PC-3 (cell line): Measurements from ENCODE around the gene RETREG1. TPM values are rescaled to one million over a fixed set of nuclear protein-coding genes. Genes with fewer than 3 reads are reported as not detected.
"Not testable (repeated sequence)": the region's sequence is repeated elsewhere in the genome, so short reads cannot be mapped to it uniquely, and the experiment has no call there.

Experiments used
- ATAC-seq: fragments of 200-7000 bp; cut with Tn5 transposase; 2 replicates; pipeline ENCODE4 v1.9.1; 2020; ENCODE audit warnings: mild to moderate bottlenecking, moderate library complexity
- BruUV-seq: library from RNA; stranded (reverse); fragments of 400-500 nt; replicated peaks from 2 replicates; lab custom pipeline; 2021; lab: Mats Ljungman, UMichigan
- CTCF ChIA-PET: fragments of 300-600 bp; sonication (Branson Sonifier 250); formaldehyde crosslinking; loops from one replicate; lab custom pipeline; 2022; ENCODE audit warnings: antibody characterized with exemption; lab: Charles Lee
- POLR2A ChIA-PET: fragments of 300-600 bp; sonication (Branson Sonifier 250); formaldehyde crosslinking; loops from one replicate; lab custom pipeline; 2022; ENCODE audit warnings: antibody characterized with exemption; ENCODE audit not compliant: unreplicated experiment; lab: Charles Lee
- DNase-seq: peaks from one replicate; pipeline ENCODE4 v3.0.0-alpha.2; 2015
- H2AFZ ChIP-seq: fragments of 300-600 bp; sonication (generic); 2 replicates; pipeline ENCODE4 v1.6.0; 2016; ENCODE audit warnings: antibody characterized with exemption, low read length
- H3F3A ChIP-seq: fragments of 300-600 bp; sonication (generic); one replicate; pipeline ENCODE4 v1.6.0; 2017; ENCODE audit warnings: antibody characterized with exemption, low read length, control low read depth, mild to moderate bottlenecking; ENCODE audit not compliant: unreplicated experiment
- H3K27ac ChIP-seq: fragments of 300-600 bp; sonication (generic); 2 replicates; pipeline ENCODE4 v1.5.1; 2016; ENCODE audit warnings: mild to moderate bottlenecking, low read length
- H3K27me3 ChIP-seq: fragments of 300-600 bp; sonication (generic); 2 replicates; pipeline ENCODE4 v1.6.1; 2016; ENCODE audit warnings: low read length, mixed read lengths
- H3K36me3 ChIP-seq: fragments of 300-600 bp; sonication (generic); 2 replicates; pipeline ENCODE4 v1.6.1; 2016; ENCODE audit warnings: low read depth, mixed run types, low read length, mixed read lengths
- H3K4me1 ChIP-seq: fragments of 300-600 bp; sonication (generic); 2 replicates; pipeline ENCODE4 v1.5.1; 2016; ENCODE audit warnings: low read length; ENCODE audit not compliant: insufficient read depth
- H3K4me2 ChIP-seq: fragments of 300-600 bp; sonication (generic); 2 replicates; pipeline ENCODE4 v1.6.0; 2016; ENCODE audit warnings: low read length
- H3K4me3 ChIP-seq: fragments of 300-600 bp; sonication (generic); 2 replicates; pipeline ENCODE4 v1.5.1; 2016; ENCODE audit warnings: mild to moderate bottlenecking, low read length, mixed read lengths
- H3K79me2 ChIP-seq: fragments of 300-600 bp; sonication (generic); 2 replicates; pipeline ENCODE4 v1.6.1; 2017; ENCODE audit warnings: low read length, mixed read lengths
- H3K9ac ChIP-seq: fragments of 300-600 bp; sonication (generic); 2 replicates; pipeline ENCODE4 v1.6.0; 2016; ENCODE audit warnings: mild to moderate bottlenecking, low read length
- H3K9me2 ChIP-seq: fragments of 300-600 bp; sonication (generic); replicated peaks from 2 replicates; pipeline ENCODE4 v1.6.1; 2016; ENCODE audit warnings: mixed run types, low read length, mixed read lengths
- H3K9me3 ChIP-seq: fragments of 300-600 bp; sonication (generic); 2 replicates; pipeline ENCODE4 v1.6.1; 2016; ENCODE audit warnings: low read length, mixed read lengths
- H4K20me1 ChIP-seq: fragments of 300-600 bp; sonication (generic); 2 replicates; pipeline ENCODE4 v1.6.1; 2016; ENCODE audit warnings: low read length, mixed read lengths
- EZH2 ChIP-seq: fragments of 300-600 bp; sonication (generic); IDR thresholded peaks from one replicate; pipeline ENCODE4 v1.6.1; 2017; ENCODE audit warnings: antibody characterized with exemption, mild to moderate bottlenecking, low read length; ENCODE audit not compliant: unreplicated experiment
- EZH2phosphoT487 ChIP-seq: fragments of 300-600 bp; sonication (generic); IDR thresholded peaks from 2 replicates; pipeline ENCODE4 v1.6.1; 2018; ENCODE audit warnings: mild to moderate bottlenecking, antibody characterized with exemption, low read length, borderline replicate concordance
- intact Hi-C: fragments of 100-400 bp; cut with micrococcal nuclease; formaldehyde crosslinking; loops from 2 replicates; pipeline ENCODE4 v1.9.0; 2023
- total RNA-seq: library from RNA; depleted of rRNA; stranded (reverse); fragments of >200 nt; gene quantifications from 2 replicates; pipeline ENCODE4 v1.2.3, GENCODE V29; 2014
- TF ChIP-seq, protein P1 (sequence below): fragments of 300-600 bp; sonication (generic); conservative IDR thresholded peaks from 2 replicates; pipeline ENCODE4 v1.5.1; 2017; ENCODE audit warnings: antibody characterized with exemption, low read depth, mild to moderate bottlenecking, low read length

RETREG1 gene
- total RNA-seq, 1 experiment from 2014 or later = 1.7 TPM

DNA sequence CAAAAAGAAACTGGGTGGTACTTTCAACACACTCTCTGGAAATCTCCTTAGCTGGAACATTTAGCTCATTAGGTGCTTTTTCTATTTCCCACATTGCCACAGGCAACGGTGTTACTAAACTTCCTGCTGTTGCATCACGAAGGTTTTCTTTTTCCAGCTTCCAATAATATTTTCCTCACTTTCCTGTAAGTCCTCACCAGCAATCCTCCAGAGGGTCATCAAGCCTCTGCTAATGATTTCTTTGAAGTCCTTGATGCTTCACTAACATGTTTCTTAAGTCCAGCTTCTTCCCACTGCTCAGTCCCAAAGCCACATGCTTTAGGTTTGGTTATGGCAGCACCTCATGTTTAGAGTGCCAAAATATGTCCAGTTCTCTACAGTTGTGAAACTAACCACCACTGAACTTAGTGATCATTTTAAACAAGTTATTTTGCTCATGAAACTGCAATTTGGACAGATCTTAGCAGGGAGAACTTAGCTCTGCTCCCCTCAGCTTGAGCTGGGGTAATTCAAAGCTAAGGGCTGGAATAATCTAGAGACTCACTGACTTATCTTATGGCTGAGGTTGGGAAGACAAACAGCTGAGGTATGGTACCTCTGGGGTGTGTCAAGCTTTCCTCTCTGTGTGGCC, 39.9 kb upstream of the RETREG1 start:
- Histone ChIP-seq H3K36me3 (no peaks in the 10 kb centered on the region), H3K4me3 (no peak overlapping the region), H3K9me3 (no peaks in the 10 kb centered on the region), H3K9me2 (no peaks in the 10 kb centered on the region), H3K4me1 (no peaks in the 10 kb centered on the region), H3K79me2 (no peaks in the 10 kb centered on the region), H3K27me3 (no peaks in the 10 kb centered on the region), H3F3A (no peaks in the 10 kb centered on the region), H2AFZ (no peak overlapping the region), H3K27ac (no peak overlapping the region), H3K4me2 (no peak overlapping the region), H3K9ac (no peak overlapping the region), H4K20me1 (no peaks in the 10 kb centered on the region)
- TF ChIP-seq, protein P1, sequence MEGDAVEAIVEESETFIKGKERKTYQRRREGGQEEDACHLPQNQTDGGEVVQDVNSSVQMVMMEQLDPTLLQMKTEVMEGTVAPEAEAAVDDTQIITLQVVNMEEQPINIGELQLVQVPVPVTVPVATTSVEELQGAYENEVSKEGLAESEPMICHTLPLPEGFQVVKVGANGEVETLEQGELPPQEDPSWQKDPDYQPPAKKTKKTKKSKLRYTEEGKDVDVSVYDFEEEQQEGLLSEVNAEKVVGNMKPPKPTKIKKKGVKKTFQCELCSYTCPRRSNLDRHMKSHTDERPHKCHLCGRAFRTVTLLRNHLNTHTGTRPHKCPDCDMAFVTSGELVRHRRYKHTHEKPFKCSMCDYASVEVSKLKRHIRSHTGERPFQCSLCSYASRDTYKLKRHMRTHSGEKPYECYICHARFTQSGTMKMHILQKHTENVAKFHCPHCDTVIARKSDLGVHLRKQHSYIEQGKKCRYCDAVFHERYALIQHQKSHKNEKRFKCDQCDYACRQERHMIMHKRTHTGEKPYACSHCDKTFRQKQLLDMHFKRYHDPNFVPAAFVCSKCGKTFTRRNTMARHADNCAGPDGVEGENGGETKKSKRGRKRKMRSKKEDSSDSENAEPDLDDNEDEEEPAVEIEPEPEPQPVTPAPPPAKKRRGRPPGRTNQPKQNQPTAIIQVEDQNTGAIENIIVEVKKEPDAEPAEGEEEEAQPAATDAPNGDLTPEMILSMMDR = no peak
- TF ChIP-seq EZH2phosphoT487 (no peak), EZH2 (no peak)
- ATAC-seq (no peak), DNase-seq (no peak)
- CTCF ChIA-PET = no interaction called here
- BruUV-seq = no TSS peak
- POLR2A ChIA-PET = no interaction called here
- intact Hi-C loops = no loop called here

DNA sequence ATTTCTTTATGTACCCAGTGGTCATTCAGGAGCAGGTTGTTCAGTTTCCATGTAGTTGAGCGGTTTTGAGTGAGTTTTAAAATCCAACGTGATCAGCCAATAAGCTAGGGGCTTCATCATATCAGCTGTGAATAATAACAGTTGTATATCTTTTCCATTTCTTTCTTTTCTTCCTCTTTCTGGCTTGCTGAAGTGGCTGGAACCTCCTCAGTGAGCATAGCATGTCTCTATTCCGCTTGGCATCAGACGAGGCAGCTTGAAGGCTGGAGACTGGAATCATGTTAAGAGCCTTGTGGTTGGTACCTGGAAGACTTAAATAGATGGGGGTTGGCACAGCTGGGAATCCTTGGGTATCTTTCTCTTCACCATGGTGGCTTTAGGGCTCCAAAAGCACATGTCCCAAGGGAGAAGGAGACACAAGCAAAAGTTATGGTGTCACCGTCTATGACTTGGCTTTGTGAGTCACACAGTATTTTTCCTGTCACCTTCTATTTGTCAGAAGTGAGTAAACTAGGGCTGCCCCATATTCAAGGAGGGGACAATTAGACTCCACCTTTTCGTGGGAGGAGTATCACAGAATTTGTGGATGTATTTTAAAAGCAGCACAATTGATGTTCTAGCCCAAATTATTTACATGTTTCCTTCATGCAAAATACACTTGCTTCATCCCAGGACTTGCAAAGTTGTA, 38.0 kb upstream of the RETREG1 start:
- no peak overlapping the region for H2AFZ ChIP-seq
- no TSS peak for BruUV-seq
- H3F3A ChIP-seq = no peaks in the 10 kb centered on the region
- intact Hi-C loops = no loop called here
- no peak overlapping the region for H3K27ac ChIP-seq
- ChIA-PET POLR2A (no interaction called here), CTCF (no interaction called here)
- H3K36me3 ChIP-seq = no peaks in the 10 kb centered on the region
- H3K79me2 ChIP-seq = no peaks in the 10 kb centered on the region
- no peak overlapping the region for H3K4me3 ChIP-seq
- no peak overlapping the region for H3K4me2 ChIP-seq
- H3K9me2 ChIP-seq = no peaks in the 10 kb centered on the region
- ATAC-seq (no peak), DNase-seq (peak; percentile 63)
- no peaks in the 10 kb centered on the region for H4K20me1 ChIP-seq
- H3K4me1 ChIP-seq = no peaks in the 10 kb centered on the region
- TF ChIP-seq, protein P1 = no peak
- TF ChIP-seq EZH2 (no peak), EZH2phosphoT487 (no peak)
- H3K9ac ChIP-seq = no peak overlapping the region
- no peaks in the 10 kb centered on the region for H3K27me3 ChIP-seq
- no peaks in the 10 kb centered on the region for H3K9me3 ChIP-seq

DNA sequence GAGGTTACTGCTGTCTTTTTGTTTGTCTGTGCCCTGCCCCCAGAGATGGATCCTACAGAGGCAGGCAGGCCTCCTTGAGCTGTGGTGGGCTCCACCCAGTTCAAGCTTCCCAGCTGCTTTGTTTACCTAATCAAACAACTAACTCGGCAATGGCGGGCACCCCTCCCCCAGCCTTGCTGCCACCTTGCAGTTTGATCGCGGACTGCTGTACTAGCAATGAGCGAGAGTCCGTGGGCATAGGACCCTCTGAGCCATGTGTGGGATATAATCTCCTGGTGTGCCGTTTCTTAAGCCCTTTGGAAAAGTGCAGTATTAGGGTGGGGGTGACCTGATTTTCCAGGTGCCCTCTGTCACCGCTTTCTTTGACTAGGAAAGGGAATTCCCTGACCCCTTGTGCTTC, 31.9 kb upstream of the RETREG1 start:
- H3K9ac ChIP-seq, CTCF ChIA-PET, H3K79me2 ChIP-seq, H3K9me2 ChIP-seq, H3K4me3 ChIP-seq, H3K36me3 ChIP-seq, POLR2A ChIA-PET, H3K4me1 ChIP-seq, ATAC-seq, DNase-seq, H4K20me1 ChIP-seq, H3K27ac ChIP-seq, BruUV-seq, intact Hi-C loops, H3K9me3 ChIP-seq, H3F3A ChIP-seq, H2AFZ ChIP-seq, H3K4me2 ChIP-seq: not testable (repeated sequence)
- H3K27me3 ChIP-seq = peaks cover 10% of the 10 kb centered on the region
